ENCODE measurements around the gene SORCS3. TPM values are rescaled to one million over a fixed set of nuclear protein-coding genes. Genes with fewer than 3 reads are reported as not detected.
"Not testable (repeated sequence)": the region's sequence is repeated elsewhere in the genome, so short reads cannot be mapped to it uniquely, and the experiment has no call there.

The SORCS3 gene
- total RNA-seq, 1 donor from 2014 or later = not detected

- no peak for DNase-seq (ENCODE audit: low spot score)
- no peak overlapping the region for H3K4me3 Mint-ChIP-seq (ENCODE audit: unreplicated experiment)
- no peaks in the 10 kb centered on the region for H3K9me3 Mint-ChIP-seq (ENCODE audit: low read depth)
- H3K36me3 Mint-ChIP-seq (ENCODE audit: low read depth) = no peaks in the 10 kb centered on the region
- H3K4me1 Mint-ChIP-seq (ENCODE audit: low read depth) = no peaks in the 10 kb centered on the region
- no peak overlapping the region for H3K27ac Mint-ChIP-seq (ENCODE audit: unreplicated experiment)
- no peaks in the 10 kb centered on the region for H3K27me3 Mint-ChIP-seq (ENCODE audit: low read depth)
- no peak for TF ChIP-seq CTCF (IDR thresholded peaks at IDR 0.05)
Measured at GRCh38 chr10:104689547-104689946, 48.5 kb downstream of the SORCS3 start.

DNA sequence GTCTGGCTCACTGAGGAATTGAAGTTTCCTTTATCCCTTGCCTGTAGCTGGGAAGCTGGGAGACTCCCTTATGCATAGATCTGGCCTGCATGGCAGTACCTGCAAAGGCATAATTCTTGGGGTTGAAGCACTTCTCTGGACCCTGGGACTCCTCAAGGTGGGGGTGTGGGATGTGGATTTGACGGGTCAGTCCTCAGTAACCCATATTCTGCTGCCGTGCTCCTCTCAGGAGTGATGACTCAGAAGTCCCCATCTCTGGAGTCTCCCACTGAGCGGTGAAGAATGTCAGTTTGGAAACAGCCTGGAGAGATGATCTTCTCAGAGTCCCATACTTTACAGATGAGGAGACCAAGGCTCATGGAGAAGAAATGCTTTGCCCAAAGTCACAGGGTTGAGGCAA lies 49.0 kb downstream of the SORCS3 start:
- Mint-ChIP-seq H3K4me3 (ENCODE audit: unreplicated experiment) (no peak overlapping the region), H3K4me1 (ENCODE audit: low read depth) (no peaks in the 10 kb centered on the region), H3K27me3 (ENCODE audit: low read depth) (no peaks in the 10 kb centered on the region), H3K9me3 (ENCODE audit: low read depth) (no peaks in the 10 kb centered on the region), H3K27ac (ENCODE audit: unreplicated experiment) (no peak overlapping the region), H3K36me3 (ENCODE audit: low read depth) (no peaks in the 10 kb centered on the region)
- DNase-seq (ENCODE audit: low spot score) = no peak
- TF ChIP-seq CTCF (IDR thresholded peaks at IDR 0.05) = no peak

GRCh38 chr10:104690959-104691358 lies 49.9 kb downstream of the SORCS3 start:
- no peak for TF ChIP-seq CTCF (IDR thresholded peaks at IDR 0.05)
- DNase-seq (ENCODE audit: low spot score) = no peak
- H3K36me3 Mint-ChIP-seq (ENCODE audit: low read depth) = no peaks in the 10 kb centered on the region
- no peaks in the 10 kb centered on the region for H3K27me3 Mint-ChIP-seq (ENCODE audit: low read depth)
- no peaks in the 10 kb centered on the region for H3K9me3 Mint-ChIP-seq (ENCODE audit: low read depth)
- no peaks in the 10 kb centered on the region for H3K4me1 Mint-ChIP-seq (ENCODE audit: low read depth)
- H3K4me3 Mint-ChIP-seq (ENCODE audit: unreplicated experiment) = no peak overlapping the region
- no peak overlapping the region for H3K27ac Mint-ChIP-seq (ENCODE audit: unreplicated experiment)

DNA sequence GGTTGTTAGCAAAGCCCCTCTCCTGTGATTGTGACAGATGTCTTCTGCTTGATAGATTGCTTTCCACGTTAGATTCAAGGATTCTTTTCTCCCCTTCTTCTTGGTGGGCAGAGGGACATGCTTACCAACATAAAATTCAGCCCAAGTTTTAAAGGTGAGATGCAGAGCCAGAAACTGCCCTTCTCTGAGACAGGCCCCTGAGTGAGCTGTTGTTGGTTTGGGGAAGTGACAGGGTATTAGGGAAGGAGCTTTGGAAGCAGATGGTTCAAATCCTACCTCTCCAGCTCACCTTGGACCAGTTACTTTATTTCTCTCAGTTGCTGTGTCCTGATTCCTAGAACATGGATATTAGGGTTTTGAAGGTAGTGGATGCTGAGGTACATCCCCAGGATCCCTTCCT lies 53.0 kb downstream of the SORCS3 start:
- Mint-ChIP-seq H3K36me3 (ENCODE audit: low read depth) (no peaks in the 10 kb centered on the region), H3K4me3 (ENCODE audit: unreplicated experiment) (no peak overlapping the region), H3K27ac (ENCODE audit: unreplicated experiment) (no peak overlapping the region), H3K9me3 (ENCODE audit: low read depth) (no peaks in the 10 kb centered on the region), H3K4me1 (ENCODE audit: low read depth) (no peaks in the 10 kb centered on the region), H3K27me3 (ENCODE audit: low read depth) (no peaks in the 10 kb centered on the region)
- no peak for DNase-seq (ENCODE audit: low spot score)
- TF ChIP-seq CTCF (IDR thresholded peaks at IDR 0.05) = no peak

DNA sequence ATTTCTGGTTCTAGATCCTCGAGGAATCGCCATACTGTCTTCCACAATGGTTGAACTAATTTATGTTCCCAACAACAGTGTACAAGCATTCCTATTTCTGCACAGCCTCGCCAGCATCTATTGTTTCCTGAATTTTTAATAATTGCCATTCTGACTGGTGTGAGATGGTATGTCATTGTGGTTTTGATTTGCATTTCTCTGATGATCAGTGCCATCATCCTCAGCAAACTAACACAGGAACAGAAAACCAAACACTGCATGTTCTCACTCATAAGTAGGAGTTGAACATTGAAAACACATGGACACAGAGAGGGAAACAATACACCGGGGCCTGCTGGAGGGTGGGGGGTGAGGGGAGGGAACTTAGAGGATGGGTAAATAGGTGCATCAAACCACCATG lies 62.2 kb downstream of the SORCS3 start:
- H3K36me3 Mint-ChIP-seq (ENCODE audit: low read depth); H3K9me3 Mint-ChIP-seq (ENCODE audit: low read depth); H3K4me1 Mint-ChIP-seq (ENCODE audit: low read depth); H3K27me3 Mint-ChIP-seq (ENCODE audit: low read depth); H3K27ac Mint-ChIP-seq (ENCODE audit: unreplicated experiment); DNase-seq (ENCODE audit: low spot score); H3K4me3 Mint-ChIP-seq (ENCODE audit: unreplicated experiment): not testable (repeated sequence)

DNA sequence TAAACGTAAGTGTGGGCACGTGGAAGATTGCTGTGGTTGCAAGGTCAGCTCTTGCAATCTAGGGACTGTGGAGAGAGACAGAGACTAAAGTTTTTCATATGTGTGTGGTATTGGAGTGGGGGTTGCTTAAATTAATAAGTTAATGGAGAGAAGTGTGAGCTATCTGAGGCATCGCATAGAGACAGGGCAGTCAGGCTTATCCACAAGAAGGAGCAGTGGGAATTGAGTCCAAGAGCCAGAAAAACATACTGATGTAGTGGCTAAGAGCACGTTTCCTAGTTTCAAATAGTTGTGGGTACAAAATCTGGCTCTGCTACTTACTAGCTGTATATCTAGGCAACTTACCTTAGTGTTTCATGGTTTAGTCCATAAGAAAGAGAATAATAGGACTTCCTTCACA lies 65.8 kb downstream of the SORCS3 start:
- no peak overlapping the region for H3K27ac Mint-ChIP-seq (ENCODE audit: unreplicated experiment)

More for the DNA sequence above, 65.8 kb downstream of the SORCS3 start:
- no peak overlapping the region for H3K4me3 Mint-ChIP-seq (ENCODE audit: unreplicated experiment)
- H3K4me1 Mint-ChIP-seq (ENCODE audit: low read depth) = no peaks in the 10 kb centered on the region
- H3K36me3 Mint-ChIP-seq (ENCODE audit: low read depth) = no peaks in the 10 kb centered on the region
- no peak for DNase-seq (ENCODE audit: low spot score)
- H3K9me3 Mint-ChIP-seq (ENCODE audit: low read depth) = no peaks in the 10 kb centered on the region
- peaks cover 3% of the 10 kb centered on the region for H3K27me3 Mint-ChIP-seq (ENCODE audit: low read depth)
- no peak for TF ChIP-seq CTCF (IDR thresholded peaks at IDR 0.05)
